Nephron (organoid): ENCODE data around the gene APBA3.
A peak's percentile ranks its signal among the peaks of the same experiment; 100 is the strongest.

Experiments
- H3K27ac Mint-ChIP-seq, 3 experiments: 2 replicates each; pipeline ENCODE4 v1.8.0; 2020; ENCODE audit warnings: mixed read lengths in 3 of 3, mild to moderate bottlenecking in 2 of 3, moderate library complexity in 1 of 3
- H3K27me3 Mint-ChIP-seq: 2 replicates; pipeline ENCODE4 v1.8.0; 2021; ENCODE audit warnings: low read depth, mild to moderate bottlenecking, moderate library complexity, mixed read lengths
- H3K36me3 Mint-ChIP-seq: 2 replicates; pipeline ENCODE4 v1.8.0; 2020; ENCODE audit warnings: low read depth, mixed read lengths
- H3K4me1 Mint-ChIP-seq: 2 replicates; pipeline ENCODE4 v1.8.0; 2020; ENCODE audit warnings: mixed read lengths
- H3K4me3 Mint-ChIP-seq, 3 experiments: 2 replicates each; pipeline ENCODE4 v1.8.0; 2020; ENCODE audit warnings: mild to moderate bottlenecking in 3 of 3, mixed read lengths in 3 of 3, moderate library complexity in 2 of 3
- H3K9me3 Mint-ChIP-seq: 2 replicates; pipeline ENCODE4 v1.8.0; 2020; ENCODE audit warnings: mixed read lengths
- CTCF ChIP-seq, 3 experiments: fragments of 200-600 bp; sonication (generic); IDR thresholded peaks; one replicate each; pipeline ENCODE4 v1.5.0; 2021; ENCODE audit warnings: antibody characterized with exemption in 3 of 3; ENCODE audit not compliant: unreplicated experiment in 3 of 3

Gene APBA3

GRCh38 chr19:3782330-3782729, 20.8 kb upstream of the APBA3 start:
- no peaks in the 10 kb centered on the region for H3K4me1 Mint-ChIP-seq
- H3K4me3 Mint-ChIP-seq = peak overlapping the region; percentile 23 to 57 (median 50)
- H3K27ac Mint-ChIP-seq = no peak overlapping the region

GRCh38 chr19:3781603-3782002, 20.1 kb upstream of the APBA3 start:
- Mint-ChIP-seq H3K4me3 (no peak overlapping the region), H3K27me3 (peaks cover 43% of the 10 kb centered on the region), H3K4me1 (no peaks in the 10 kb centered on the region), H3K36me3 (peaks cover 5% of the 10 kb centered on the region), H3K9me3 (peaks cover 16% of the 10 kb centered on the region), H3K27ac (no peak overlapping the region)
- no peak for TF ChIP-seq CTCF (IDR thresholded peaks at IDR 0.05; ENCODE audit: unreplicated experiment in 3 of 3)

More at GRCh38 chr19:3782330-3782729, 20.8 kb upstream of the APBA3 start:
- H3K36me3 Mint-ChIP-seq = peaks cover 5% of the 10 kb centered on the region
- peaks cover 50% of the 10 kb centered on the region for H3K27me3 Mint-ChIP-seq
- peaks cover 16% of the 10 kb centered on the region for H3K9me3 Mint-ChIP-seq
- TF ChIP-seq CTCF (IDR thresholded peaks at IDR 0.05; ENCODE audit: unreplicated experiment in 3 of 3) = no peak

- no peak for TF ChIP-seq CTCF (IDR thresholded peaks at IDR 0.05; ENCODE audit: unreplicated experiment in 3 of 3)
- no peak overlapping the region for H3K4me3 Mint-ChIP-seq
- H3K36me3 Mint-ChIP-seq = peaks cover 5% of the 10 kb centered on the region
- H3K4me1 Mint-ChIP-seq = no peaks in the 10 kb centered on the region
- H3K27me3 Mint-ChIP-seq = peaks cover 44% of the 10 kb centered on the region
- H3K9me3 Mint-ChIP-seq = peaks cover 16% of the 10 kb centered on the region
- H3K27ac Mint-ChIP-seq = no peak overlapping the region
These were observed 19.4 kb upstream of the APBA3 start for GRCh38 chr19:3780786-3781304.

- Mint-ChIP-seq H3K4me1 (no peaks in the 10 kb centered on the region), H3K27me3 (peaks cover 28% of the 10 kb centered on the region), H3K4me3 (no peak overlapping the region), H3K36me3 (peaks cover 5% of the 10 kb centered on the region), H3K9me3 (peaks cover 16% of the 10 kb centered on the region), H3K27ac (no peak overlapping the region)
- no peak for TF ChIP-seq CTCF (IDR thresholded peaks at IDR 0.05; ENCODE audit: unreplicated experiment in 3 of 3)
These were observed 17.6 kb upstream of the APBA3 start for GRCh38 chr19:3778899-3779723.

GRCh38 chr19:3778104-3778867, 16.8 kb upstream of the APBA3 start:
- H3K36me3 Mint-ChIP-seq = peaks cover 5% of the 10 kb centered on the region

More at GRCh38 chr19:3778104-3778867, 16.8 kb upstream of the APBA3 start:
- H3K27me3 Mint-ChIP-seq = peaks cover 25% of the 10 kb centered on the region
- no peak overlapping the region for H3K27ac Mint-ChIP-seq
- peaks cover 16% of the 10 kb centered on the region for H3K9me3 Mint-ChIP-seq
- H3K4me1 Mint-ChIP-seq = no peaks in the 10 kb centered on the region
- no peak overlapping the region for H3K4me3 Mint-ChIP-seq
- TF ChIP-seq CTCF (IDR thresholded peaks at IDR 0.05; ENCODE audit: unreplicated experiment in 3 of 3) = no peak
